H1 (cell line): ENCODE results near the gene GPR160. TPM values are rescaled to one million over a fixed set of nuclear protein-coding genes. Genes with fewer than 3 reads are reported as not detected.

ENCODE experiments used
- CTCF ChIA-PET: fragments of 300-600 bp; sonication (Branson Sonifier 250); formaldehyde crosslinking; loops from one replicate; lab custom pipeline; 2021; ENCODE audit not compliant: partially characterized antibody; lab: Charles Lee
- POLR2A ChIA-PET: fragments of 300-600 bp; sonication (Branson Sonifier 250); formaldehyde crosslinking; loops from one replicate; lab custom pipeline; 2021; ENCODE audit warnings: inconsistent platforms; ENCODE audit not compliant: partially characterized antibody; lab: Charles Lee
- DNase-seq, 2 experiments: peaks; one replicate each; pipeline versions ENCODE4 v3.0.0 to v3.0.0-alpha.2; 2010 to 2022; ENCODE audit warnings: low spot score in 2 of 2, low read depth in 1 of 2, mixed read lengths in 1 of 2
- FAIRE-seq: peaks from 2 replicates; lab custom pipeline; 2011; peaks lifted over from hg19 to GRCh38; lab: Jason Lieb, UNC
- H2AFZ ChIP-seq: 2 replicates; pipeline ENCODE4 v1.8.1; 2012; ENCODE audit warnings: low read length, inconsistent platforms
- H2AK5ac ChIP-seq: 2 replicates; pipeline ENCODE4 v1.6.1; 2013; ENCODE audit warnings: low read depth, low read length
- H2BK120ac ChIP-seq: replicated peaks from 2 replicates; pipeline ENCODE3; 2013; ENCODE audit warnings: low read depth, low read length, inconsistent platforms
- H2BK12ac ChIP-seq: 2 replicates; pipeline ENCODE4 v1.6.1; 2013; ENCODE audit warnings: low read depth, low read length
- H2BK15ac ChIP-seq: 2 replicates; pipeline ENCODE4 v1.6.1; 2013; ENCODE audit warnings: low read length
- H2BK20ac ChIP-seq: 2 replicates; pipeline ENCODE4 v1.6.1; 2013; ENCODE audit warnings: low read length
- H2BK5ac ChIP-seq: 2 replicates; pipeline ENCODE4 v1.6.1; 2013; ENCODE audit warnings: low read depth, low read length
- H3K14ac ChIP-seq: 2 replicates; pipeline ENCODE4 v1.6.1; 2013; ENCODE audit warnings: inconsistent platforms; ENCODE audit not compliant: insufficient read length
- H3K18ac ChIP-seq: 2 replicates; pipeline ENCODE4 v1.6.1; 2013; ENCODE audit warnings: low read length; ENCODE audit errors: extremely low read depth
- H3K23ac ChIP-seq: 2 replicates; pipeline ENCODE4 v1.6.1; 2013; ENCODE audit warnings: inconsistent platforms; ENCODE audit not compliant: insufficient read length
- H3K23me2 ChIP-seq: 2 replicates; pipeline ENCODE4 v1.6.1; 2013; ENCODE audit warnings: low read depth, low read length
- H3K27ac ChIP-seq: 2 replicates; pipeline ENCODE4 v1.6.1; 2011; ENCODE audit warnings: low read depth, low read length, inconsistent platforms
- H3K27me3 ChIP-seq, 4 experiments: replicated peaks in 1 of 4; 1 replicate in 1 of 4; 2 replicates in 3 of 4; pipeline versions ENCODE4 v1.6.1 to v1.8.1; 2011 to 2013; ENCODE audit warnings: low read length in 3 of 4, mild to moderate bottlenecking in 3 of 4, inconsistent platforms in 2 of 4, mixed read lengths in 2 of 4, moderate library complexity in 1 of 4; ENCODE audit not compliant: control insufficient read depth in 3 of 4, insufficient read depth in 3 of 4; ENCODE audit errors: extremely low read depth in 1 of 4
- H3K36me3 ChIP-seq, 4 experiments: 2 replicates each; pipeline versions ENCODE4 v1.6.1 to v1.8.1; 2011 to 2013; ENCODE audit warnings: mild to moderate bottlenecking in 4 of 4, low read length in 3 of 4, moderate library complexity in 2 of 4, control low read depth in 1 of 4, inconsistent platforms in 1 of 4; ENCODE audit not compliant: insufficient read depth in 4 of 4, control insufficient read depth in 2 of 4
- H3K4ac ChIP-seq: replicated peaks from 2 replicates; pipeline ENCODE3; 2013; ENCODE audit warnings: low read length, low read depth, mixed read lengths, inconsistent platforms; ENCODE audit not compliant: insufficient read length
- H3K4me1 ChIP-seq, 4 experiments: replicated peaks in 1 of 4; 1 replicate in 1 of 4; 2 replicates in 3 of 4; pipeline versions ENCODE4 v1.6.1 to v1.8.1; 2011 to 2013; ENCODE audit warnings: low read length in 3 of 4, inconsistent platforms in 2 of 4, mixed read lengths in 1 of 4; ENCODE audit not compliant: insufficient read depth in 4 of 4, control insufficient read depth in 3 of 4
- H3K4me2 ChIP-seq, 2 experiments: 2 replicates each; pipeline versions ENCODE4 v1.6.1 to v1.8.1; 2011 to 2013; ENCODE audit warnings: low read depth in 2 of 2, low read length in 2 of 2, control low read depth in 1 of 2, inconsistent platforms in 1 of 2, mild to moderate bottlenecking in 1 of 2; ENCODE audit not compliant: insufficient read depth in 1 of 2
- H3K4me3 ChIP-seq, 4 experiments: fragments of 200-600, 300-600 bp in 1 of 4; sonication (generic), shearing (Covaris generic), sonication (Bioruptor Twin) in 1 of 4; 2 replicates each; pipeline versions ENCODE4 v1.5.1 to v1.8.1; 2011 to 2016; ENCODE audit warnings: low read length in 4 of 4, low read depth in 3 of 4, control low read depth in 2 of 4, inconsistent platforms in 2 of 4, mild to moderate bottlenecking in 2 of 4, mixed read lengths in 1 of 4, moderate library complexity in 1 of 4; ENCODE audit not compliant: insufficient read depth in 2 of 4; ENCODE audit errors: extremely low read depth in 1 of 4
- H3K56ac ChIP-seq: replicated peaks from 2 replicates; pipeline ENCODE3; 2013; ENCODE audit warnings: low read depth, mild to moderate bottlenecking, mixed read lengths, low read length, inconsistent platforms; ENCODE audit not compliant: insufficient read length
- H3K79me1 ChIP-seq: 2 replicates; pipeline ENCODE4 v1.6.1; 2013; ENCODE audit warnings: low read depth, low read length, control low read depth
- H3K79me2 ChIP-seq, 2 experiments: 2 replicates each; pipeline versions ENCODE4 v1.6.1 to v1.8.1; 2012 to 2013; ENCODE audit warnings: low read length in 2 of 2, mild to moderate bottlenecking in 2 of 2, inconsistent platforms in 1 of 2; ENCODE audit not compliant: insufficient read depth in 2 of 2, control insufficient read depth in 1 of 2
- H3K9ac ChIP-seq, 4 experiments: replicated peaks in 1 of 4; 1 replicate in 1 of 4; 2 replicates in 3 of 4; pipeline versions ENCODE4 v1.6.1 to v1.8.1; 2011 to 2013; ENCODE audit warnings: low read depth in 3 of 4, low read length in 3 of 4, control low read depth in 2 of 4, mild to moderate bottlenecking in 2 of 4, moderate library complexity in 2 of 4, inconsistent platforms in 1 of 4; ENCODE audit errors: extremely low read depth in 1 of 4
- H3K9me3 ChIP-seq, 2 experiments: 2 replicates each; pipeline versions ENCODE4 v1.6.1 to v1.8.1; 2012 to 2013; ENCODE audit warnings: mild to moderate bottlenecking in 2 of 2, moderate library complexity in 2 of 2, control low read depth in 1 of 2, inconsistent platforms in 1 of 2, low read depth in 1 of 2, low read length in 1 of 2, mixed read lengths in 1 of 2; ENCODE audit not compliant: insufficient read depth in 2 of 2
- H4K20me1 ChIP-seq, 2 experiments: replicated peaks in 1 of 2; 2 replicates each; pipeline versions ENCODE3 to v1.8.1; 2011 to 2013; ENCODE audit warnings: inconsistent platforms in 2 of 2, low read length in 2 of 2, mild to moderate bottlenecking in 1 of 2; ENCODE audit not compliant: insufficient read depth in 2 of 2, control insufficient read depth in 1 of 2
- H4K5ac ChIP-seq: 2 replicates; pipeline ENCODE4 v1.6.1; 2013; ENCODE audit warnings: low read length, low read depth, mixed read lengths, inconsistent platforms; ENCODE audit not compliant: insufficient read length
- H4K8ac ChIP-seq: 2 replicates; pipeline ENCODE4 v1.8.0; 2013; ENCODE audit warnings: mild to moderate bottlenecking, moderate library complexity, low read length, inconsistent platforms; ENCODE audit not compliant: insufficient read depth; ENCODE audit errors: extremely low read depth
- H4K91ac ChIP-seq: replicated peaks from 2 replicates; pipeline ENCODE3; 2013; ENCODE audit warnings: low read length, mixed read lengths, inconsistent platforms; ENCODE audit not compliant: insufficient read length
- KDM5A ChIP-seq: fragments of 200-600 bp; IDR thresholded peaks from 2 replicates; pipeline ENCODE4 v1.7.1; 2012; ENCODE audit warnings: mild to moderate bottlenecking, low read length, inconsistent platforms, mixed read lengths
- RAD21 ChIP-seq, 2 experiments: IDR thresholded peaks in 1 of 2; conservative IDR thresholded peaks in 1 of 2; 2 replicates each; pipeline ENCODE4 v1.6.1; 2011; ENCODE audit warnings: low read depth in 2 of 2, low read length in 2 of 2, improper control_type of control experiment in 1 of 2, inconsistent platforms in 1 of 2, mild to moderate bottlenecking in 1 of 2, moderate library complexity in 1 of 2
- SIN3A ChIP-seq, 2 experiments: IDR thresholded peaks in 1 of 2; conservative IDR thresholded peaks in 1 of 2; 2 replicates each; pipeline ENCODE4 v1.6.1; 2011 to 2012; ENCODE audit warnings: low read length in 2 of 2, improper control_type of control experiment in 1 of 2, low read depth in 1 of 2, mild to moderate bottlenecking in 1 of 2
- SIX5 ChIP-seq: IDR thresholded peaks from 2 replicates; pipeline ENCODE4 v1.6.1; 2011; ENCODE audit warnings: mild to moderate bottlenecking, low read depth, low read length
- ZNF274 ChIP-seq: IDR thresholded peaks from 2 replicates; pipeline ENCODE4 v1.7.0; 2012; ENCODE audit warnings: low read length, borderline replicate concordance; ENCODE audit errors: extremely low read depth
- WGBS, 2 experiments: shearing (Covaris generic) in 1 of 2; methylation state at CpG; one replicate each; pipeline versions ENCODE4 v1.1.6 to v1.1.7; 2013 to 2015; ENCODE audit warnings: low lambda C conversion rate in 2 of 2, mixed read lengths in 2 of 2, inconsistent platforms in 1 of 2, low coverage in 1 of 2, missing lambda C conversion rate in 1 of 2; ENCODE audit not compliant: insufficient replicate concordance in 2 of 2, insufficient coverage in 1 of 2, insufficient read length in 1 of 2; ENCODE audit errors: extremely low coverage in 1 of 2, missing lambda C conversion rate in 1 of 2; 5-methylcytosine and 5-hydroxymethylcytosine counted together
- polyA plus RNA-seq, 7 experiments: library from polyadenylated mRNA; depleted of rRNA in 3 of 7; stranded (reverse) in 5 of 7; unstranded in 2 of 7; fragments of >200 nt in 5 of 7; fragments of 200-250 nt in 2 of 7; gene quantifications; 1 replicate in 5 of 7; 2 replicates in 1 of 7; 4 replicates in 1 of 7; pipeline versions ENCODE4 v1.2.1 to v1.2.3, GENCODE V29; 2011 to 2013; ENCODE audit warnings: missing spikeins in 2 of 7, mixed read lengths in 2 of 7
- total RNA-seq: library from RNA; stranded (reverse); fragmentation: NEBNext Ultra II Directional; extraction: Animal tissue kit (Norgen Biotek cat#: 25700); gene quantifications from 2 replicates; pipeline ENCODE4 v1.2.1, GENCODE V29; 2021

GPR160 gene
- total and polyA plus RNA-seq, 2 of the 8 experiments (the other 6 are each of a cell fraction or from before 2014, with no cell fraction given): 14.3 to 16.6 TPM

DNA sequence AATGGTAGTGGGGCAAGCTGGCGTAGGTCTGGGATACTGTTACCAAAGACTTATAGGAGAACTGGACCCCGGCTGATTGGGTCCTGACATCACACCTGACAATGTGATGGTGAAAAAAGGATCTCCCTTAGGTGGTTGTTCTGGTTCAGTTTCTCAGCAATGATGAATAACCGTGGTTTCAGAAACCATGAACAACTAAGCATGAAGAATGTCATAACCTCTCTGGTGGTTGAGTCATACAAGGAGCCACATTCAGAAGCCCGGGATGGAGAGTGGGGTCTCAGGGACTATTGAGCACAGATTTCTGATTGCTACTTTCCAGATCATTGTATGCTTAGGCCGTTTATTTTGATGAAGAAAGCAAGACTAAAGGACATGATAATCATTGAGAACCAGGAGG is 17.4 kb downstream of the GPR160 start:
- no peak overlapping the region for H4K5ac ChIP-seq
- H4K8ac ChIP-seq: no peak overlapping the region
- no peaks in the 10 kb centered on the region for H3K79me1 ChIP-seq
- H3K4me2 ChIP-seq: no peak overlapping the region
- no peak overlapping the region for H3K4me3 ChIP-seq
- H3K27me3 ChIP-seq: no peaks in the 10 kb centered on the region
- no peak overlapping the region for H3K23ac ChIP-seq
- no peaks in the 10 kb centered on the region for H3K23me2 ChIP-seq
- no peak overlapping the region for H3K18ac ChIP-seq
- no peak overlapping the region for H3K56ac ChIP-seq
- no peak overlapping the region for H4K91ac ChIP-seq
- no peak overlapping the region for H2BK15ac ChIP-seq
- H2AFZ ChIP-seq: no peak overlapping the region
- H2BK5ac ChIP-seq: no peak overlapping the region
- H3K4ac ChIP-seq: no peak overlapping the region
- H3K14ac ChIP-seq: no peak overlapping the region
- no peaks in the 10 kb centered on the region; a peak in 1 of 4 replicates for H3K79me2 ChIP-seq
- 88% methylated on average over 5 of the region's 5 CpGs; no CpG with 5 or more reads in 1 of the 2 experiments for WGBS, 2 experiments
- peaks cover 5 to 17% (median 14%) of the 10 kb centered on the region in 4 experiments for H3K4me1 ChIP-seq
- no peak overlapping the region for H3K27ac ChIP-seq
- no peak overlapping the region for H2AK5ac ChIP-seq
- no peak overlapping the region for H2BK120ac ChIP-seq
- FAIRE-seq (no peak), DNase-seq (peak in 1 of 2 experiments; percentile 28)
- no peak overlapping the region; the same call in 1 of the 2 replicates for H2BK20ac ChIP-seq
- no peaks in the 10 kb centered on the region for H4K20me1 ChIP-seq
- ChIA-PET POLR2A (no interaction called here), CTCF (interaction anchor here (1.8 to 1.9 kb wide), 2 partner anchors 11 to 21 kb away, joined by 5 to 6 read pairs; no protein-coding TSS in a partner anchor)
- no peaks in the 10 kb centered on the region for H3K36me3 ChIP-seq
- H3K9ac ChIP-seq: no peak overlapping the region
- no peaks in the 10 kb centered on the region for H3K9me3 ChIP-seq
- H2BK12ac ChIP-seq: no peak overlapping the region
- TF ChIP-seq RAD21 (IDR thresholded peaks at IDR 0.05 in 1 of 2, conservative IDR thresholded peaks at IDR 0.05 in 1 of 2; ENCODE audit: low read depth in 2 of 2, low read length in 2 of 2): no peak
- no peak for TF ChIP-seq ZNF274
- no peak for TF ChIP-seq KDM5A
- no peak for TF ChIP-seq SIX5
- no peak for TF ChIP-seq SIN3A (conservative IDR thresholded peaks at IDR 0.05 in 1 of 2, IDR thresholded peaks at IDR 0.05 in 1 of 2; ENCODE audit: low read depth in 1 of 2, low read length in 2 of 2)
